DOHH2 (cell line): Measurements from ENCODE around the gene AHRR.

ENCODE experiments used
- CTCF ChIP-seq: fragments of 200-600 bp; sonication (generic); IDR thresholded peaks from one replicate; pipeline ENCODE4 v1.5.1; 2014; ENCODE audit warnings: antibody characterized with exemption, mild to moderate bottlenecking, low read depth, low read length; ENCODE audit not compliant: poor library complexity, severe bottlenecking
- EZH2phosphoT487 ChIP-seq: fragments of 200-600 bp; sonication (generic); IDR thresholded peaks from 2 replicates; pipeline ENCODE4 v1.6.1; 2017; ENCODE audit warnings: borderline replicate concordance, mild to moderate bottlenecking, antibody characterized with exemption, low read length, moderate library complexity, mixed read lengths

GRCh38 chr5:478982-479535 is 157.5 kb downstream of the AHRR start:
- no peak for TF ChIP-seq CTCF
- TF ChIP-seq EZH2phosphoT487 = no peak
